GM19023 (cell line): ENCODE results near the gene TK1.

Experiments
- ATAC-seq: cut with Tn5 transposase; IDR thresholded peaks from one replicate; pipeline ENCODE4 v1.9.1; 2021; ENCODE audit warnings: mild to moderate bottlenecking, moderate library complexity; ENCODE audit not compliant: unreplicated experiment

The TK1 gene

GRCh38 chr17:78125138-78125913 lies 61.5 kb downstream of the TK1 start:
- no peak for ATAC-seq

GRCh38 chr17:78124836-78125137 lies 62.1 kb downstream of the TK1 start:
- no peak for ATAC-seq
